ENCODE results near the gene WWC2. TPM values are rescaled to one million over a fixed set of nuclear protein-coding genes. Genes with fewer than 3 reads are reported as not detected.
"Not testable (repeated sequence)": the region's sequence is repeated elsewhere in the genome, so short reads cannot be mapped to it uniquely, and the experiment has no call there.

Gene WWC2
- total and polyA plus RNA-seq, 2 experiments from 2014 or later: 19.3 to 24.7 TPM

DNA sequence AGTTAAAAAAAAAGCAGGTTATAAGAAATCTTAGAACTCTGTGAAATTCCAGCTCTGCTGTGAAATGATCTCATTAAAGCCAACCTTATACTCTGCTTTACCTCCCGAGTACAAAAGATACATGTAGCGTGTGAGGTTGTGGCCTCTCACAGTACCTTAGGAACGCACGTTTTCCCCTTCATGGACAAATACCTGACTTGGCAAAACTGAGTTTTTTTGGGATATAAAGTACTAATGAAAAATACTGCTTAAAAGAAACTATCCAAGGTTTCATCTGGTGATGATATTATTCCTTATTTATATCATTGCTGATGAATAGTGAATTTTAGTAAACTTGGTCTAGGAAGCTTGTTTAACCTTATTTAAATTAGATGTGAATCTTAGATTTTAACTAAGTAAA lies 48.9 kb downstream of the WWC2 start:
- Histone ChIP-seq H3K4me3 (no peak overlapping the region), H4K20me1 (ENCODE audit: insufficient read depth, poor library complexity, severe bottlenecking) (peaks cover 5% of the 10 kb centered on the region), H3K4me1 (ENCODE audit: insufficient read depth) (peaks cover 11% of the 10 kb centered on the region), H3K36me3 (replicated peaks; ENCODE audit: insufficient read depth, low read depth) (no peaks in the 10 kb centered on the region), H3K27ac (no peak overlapping the region), H3K79me2 (peaks cover 62% of the 10 kb centered on the region), H3K9me3 (ENCODE audit: low read depth) (no peaks in the 10 kb centered on the region), H2AFZ (no peak overlapping the region), H3K9me2 (replicated peaks; ENCODE audit: insufficient read depth) (no peaks in the 10 kb centered on the region), H3K4me2 (no peak overlapping the region), H3K27me3 (no peaks in the 10 kb centered on the region)
- no peak for DNase-seq (ENCODE audit: low spot score)
- TF ChIP-seq EZH2phosphoT487 (IDR thresholded peaks at IDR 0.05; ENCODE audit: low read depth, severe bottlenecking, unreplicated experiment): no peak
- no peak for TF ChIP-seq CTCF (IDR thresholded peaks at IDR 0.05; ENCODE audit: poor library complexity)
- TF ChIP-seq EZH2 (IDR thresholded peaks at IDR 0.05; ENCODE audit: borderline replicate concordance): no peak
- WGBS (ENCODE audit: low lambda C conversion rate, missing lambda C conversion rate): 72% methylated on average over 4 of the region's 4 CpGs

- H3K27me3 ChIP-seq: no peaks in the 10 kb centered on the region
- 94% methylated on average over 5 of the region's 5 CpGs for WGBS (ENCODE audit: low lambda C conversion rate, missing lambda C conversion rate)
- no peaks in the 10 kb centered on the region for H3K36me3 ChIP-seq (replicated peaks; ENCODE audit: insufficient read depth, low read depth)
- H3K4me3 ChIP-seq: no peak overlapping the region
- no peaks in the 10 kb centered on the region for H3K9me2 ChIP-seq (replicated peaks; ENCODE audit: insufficient read depth)
- no peaks in the 10 kb centered on the region for H3K9me3 ChIP-seq (ENCODE audit: low read depth)
- H3K79me2 ChIP-seq: peaks cover 48% of the 10 kb centered on the region
- TF ChIP-seq CTCF (IDR thresholded peaks at IDR 0.05; ENCODE audit: poor library complexity) (no peak), EZH2 (IDR thresholded peaks at IDR 0.05; ENCODE audit: borderline replicate concordance) (no peak), EZH2phosphoT487 (IDR thresholded peaks at IDR 0.05; ENCODE audit: low read depth, severe bottlenecking, unreplicated experiment) (no peak)
- H3K4me2 ChIP-seq: no peak overlapping the region
- H4K20me1 ChIP-seq (ENCODE audit: insufficient read depth, poor library complexity, severe bottlenecking): peaks cover 5% of the 10 kb centered on the region
- peaks cover 14% of the 10 kb centered on the region for H3K4me1 ChIP-seq (ENCODE audit: insufficient read depth)
- H3K27ac ChIP-seq: no peak overlapping the region
- H2AFZ ChIP-seq: no peak overlapping the region
- DNase-seq (ENCODE audit: low spot score): no peak
Observed at GRCh38 chr4:183149616-183150539, 50.8 kb downstream of the WWC2 start.

DNA sequence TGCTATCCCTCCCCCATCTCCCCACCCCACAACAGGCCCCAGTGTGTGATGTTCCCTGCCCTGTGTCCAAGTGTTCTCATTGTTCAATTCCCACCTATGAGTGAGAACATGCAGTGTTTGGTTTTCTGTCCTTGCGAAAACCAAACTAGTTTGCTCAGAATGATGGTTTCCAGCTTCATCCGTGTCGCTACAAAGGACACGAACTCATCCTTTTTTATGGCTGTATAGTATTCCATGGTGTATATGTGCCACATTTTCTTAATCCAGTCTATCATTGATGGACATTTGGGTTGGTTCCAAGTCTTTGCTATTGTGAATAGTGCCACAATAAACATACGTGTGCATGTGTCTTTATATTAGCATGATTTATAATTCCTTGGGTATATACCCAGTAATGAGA lies 51.6 kb downstream of the WWC2 start:
- not testable (repeated sequence) for H4K20me1 ChIP-seq (ENCODE audit: insufficient read depth, poor library complexity, severe bottlenecking); H3K4me2 ChIP-seq; DNase-seq (ENCODE audit: low spot score); H2AFZ ChIP-seq; H3K9me2 ChIP-seq (replicated peaks; ENCODE audit: insufficient read depth); H3K4me3 ChIP-seq; H3K36me3 ChIP-seq (replicated peaks; ENCODE audit: insufficient read depth, low read depth); H3K27ac ChIP-seq; H3K9me3 ChIP-seq (ENCODE audit: low read depth); H3K27me3 ChIP-seq
- over 99% methylated on average over 5 of the region's 5 CpGs for WGBS (ENCODE audit: low lambda C conversion rate, missing lambda C conversion rate)
- H3K79me2 ChIP-seq: peaks cover 41% of the 10 kb centered on the region
- H3K4me1 ChIP-seq (ENCODE audit: insufficient read depth): peaks cover 16% of the 10 kb centered on the region

- 94% methylated on average over 4 of the region's 4 CpGs for WGBS (ENCODE audit: low lambda C conversion rate, missing lambda C conversion rate)
- H3K36me3 ChIP-seq (replicated peaks; ENCODE audit: insufficient read depth, low read depth); H2AFZ ChIP-seq; H3K4me1 ChIP-seq (ENCODE audit: insufficient read depth); DNase-seq (ENCODE audit: low spot score); H3K9me2 ChIP-seq (replicated peaks; ENCODE audit: insufficient read depth); H3K27ac ChIP-seq; H3K4me2 ChIP-seq; H3K9me3 ChIP-seq (ENCODE audit: low read depth); H3K4me3 ChIP-seq; H3K27me3 ChIP-seq; H4K20me1 ChIP-seq (ENCODE audit: insufficient read depth, poor library complexity, severe bottlenecking): not testable (repeated sequence)
- peaks cover 42% of the 10 kb centered on the region for H3K79me2 ChIP-seq
Observed at GRCh38 chr4:183152232-183152631, 53.2 kb downstream of the WWC2 start.
